HG03103 (cell line): ENCODE data around the gene OR8B12.
"Not testable (repeated sequence)": the region's sequence is repeated elsewhere in the genome, so short reads cannot be mapped to it uniquely, and the experiment has no call there.

Experiments used
- ATAC-seq: cut with Tn5 transposase; IDR thresholded peaks from one replicate; pipeline ENCODE4 v1.9.1; 2021; ENCODE audit warnings: low read depth; ENCODE audit not compliant: unreplicated experiment

Gene OR8B12

DNA sequence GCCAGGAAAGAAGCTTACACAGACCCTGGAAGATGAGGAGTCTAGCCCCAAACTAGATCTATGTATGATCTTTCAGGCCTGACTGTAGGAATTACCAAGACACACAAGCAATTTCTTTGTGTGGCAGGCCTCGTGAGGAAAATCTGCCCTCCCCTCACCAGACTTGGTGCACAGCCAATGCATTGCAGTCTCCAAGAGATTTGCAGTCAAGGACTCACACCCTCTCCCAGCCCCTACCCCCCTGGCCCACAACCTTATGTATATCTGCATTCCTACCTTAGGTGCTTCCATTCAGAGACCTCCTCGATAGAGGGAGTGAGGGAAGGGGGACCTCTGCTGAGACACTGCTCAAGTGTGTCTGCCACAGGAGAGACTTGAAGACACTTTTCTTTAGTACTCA is 9.8 kb downstream of the OR8B12 start:
- ATAC-seq, result no peak

GRCh38 chr11:124520550-124520854 is 23.0 kb downstream of the OR8B12 start:
- ATAC-seq, result no peak

GRCh38 chr11:124519850-124520549 is 23.5 kb downstream of the OR8B12 start:
- ATAC-seq, result no peak

DNA sequence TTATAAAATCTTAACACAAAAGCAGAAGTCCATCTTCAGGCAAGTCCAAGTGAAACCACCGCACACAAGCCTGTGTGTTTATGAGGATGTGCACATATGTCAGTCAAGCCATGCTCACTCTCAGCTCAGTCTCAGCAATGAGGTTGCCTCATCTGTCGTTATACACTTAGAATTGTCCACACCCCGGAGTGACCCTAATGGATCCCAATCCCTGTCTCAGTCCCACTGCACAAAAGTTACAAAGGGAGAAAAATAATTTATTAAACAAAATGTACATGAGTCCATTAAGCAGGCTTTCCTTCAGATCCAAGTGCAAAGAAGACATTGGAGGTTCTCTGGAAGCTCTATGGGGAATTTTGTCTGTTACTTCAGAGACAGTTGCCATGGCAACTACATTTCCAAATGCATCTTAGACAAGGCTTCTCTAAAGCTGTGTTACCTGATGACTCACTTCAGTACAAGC is 24.4 kb downstream of the OR8B12 start:
- ATAC-seq, result no peak

DNA sequence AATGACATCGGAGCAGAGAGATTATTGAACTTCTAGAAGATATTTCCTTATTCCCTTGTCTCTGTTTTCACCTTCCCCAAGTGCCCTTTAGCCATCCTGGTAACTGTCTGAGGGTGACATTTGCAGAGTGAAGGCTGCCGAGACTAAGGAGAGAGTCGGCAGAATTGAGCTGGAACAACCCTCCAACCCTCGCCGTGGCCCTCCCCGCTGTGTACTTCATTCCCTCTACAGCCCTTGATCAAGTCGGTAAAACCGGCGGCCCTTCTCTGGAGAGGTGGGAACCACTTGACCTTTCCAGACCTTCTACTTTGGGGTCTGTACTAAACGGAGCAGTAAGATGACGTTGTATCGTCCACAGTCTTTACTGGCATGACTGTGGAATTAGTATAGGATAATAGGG is 26.1 kb downstream of the OR8B12 start:
- no peak for ATAC-seq

- not testable (repeated sequence) for ATAC-seq
These were observed 28.8 kb downstream of the OR8B12 start for GRCh38 chr11:124514675-124515074.

- no peak for ATAC-seq
These were observed 29.3 kb downstream of the OR8B12 start for GRCh38 chr11:124514131-124514530.

GRCh38 chr11:124511745-124512144 is 31.7 kb downstream of the OR8B12 start:
- ATAC-seq, result no peak

DNA sequence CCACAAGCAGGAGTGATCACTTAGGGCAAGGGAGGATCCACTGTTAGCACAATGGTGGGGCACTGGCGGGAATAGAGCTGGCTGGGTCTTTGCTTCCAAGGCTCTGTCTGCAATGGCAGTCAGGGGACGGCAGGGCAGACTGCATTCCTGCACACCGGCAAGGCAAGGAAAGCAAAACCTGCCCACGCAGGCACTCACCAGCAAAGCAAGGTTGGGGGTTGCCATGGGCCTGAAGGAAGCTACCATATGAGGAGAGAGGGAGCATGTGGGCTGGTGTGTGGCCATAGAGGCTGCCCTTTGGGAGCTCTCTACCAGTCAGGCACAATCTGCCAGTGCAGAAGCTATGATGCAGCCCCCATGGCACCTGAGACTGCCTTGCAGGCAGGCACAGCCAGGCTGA is 33.2 kb downstream of the OR8B12 start:
- ATAC-seq, result no peak

DNA sequence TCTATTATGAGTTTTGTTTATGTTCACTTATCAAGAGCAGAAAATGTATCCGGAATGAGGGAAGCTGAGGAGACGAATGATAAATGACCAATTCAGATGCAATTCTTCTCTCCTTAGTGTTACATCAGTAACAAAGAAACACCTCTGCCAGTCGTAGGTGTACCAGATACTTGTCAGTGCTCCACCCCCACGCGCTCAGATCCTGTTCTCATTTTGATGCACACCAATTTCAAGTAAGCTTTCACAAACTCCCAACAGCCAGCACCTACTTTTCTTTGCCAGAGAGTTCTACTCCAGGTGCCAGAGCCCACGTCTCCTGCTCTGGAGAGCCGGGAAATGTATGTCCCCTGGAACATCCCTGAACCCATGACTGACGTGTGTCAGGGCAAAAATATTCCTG is 43.7 kb downstream of the OR8B12 start:
- ATAC-seq, result no peak

DNA sequence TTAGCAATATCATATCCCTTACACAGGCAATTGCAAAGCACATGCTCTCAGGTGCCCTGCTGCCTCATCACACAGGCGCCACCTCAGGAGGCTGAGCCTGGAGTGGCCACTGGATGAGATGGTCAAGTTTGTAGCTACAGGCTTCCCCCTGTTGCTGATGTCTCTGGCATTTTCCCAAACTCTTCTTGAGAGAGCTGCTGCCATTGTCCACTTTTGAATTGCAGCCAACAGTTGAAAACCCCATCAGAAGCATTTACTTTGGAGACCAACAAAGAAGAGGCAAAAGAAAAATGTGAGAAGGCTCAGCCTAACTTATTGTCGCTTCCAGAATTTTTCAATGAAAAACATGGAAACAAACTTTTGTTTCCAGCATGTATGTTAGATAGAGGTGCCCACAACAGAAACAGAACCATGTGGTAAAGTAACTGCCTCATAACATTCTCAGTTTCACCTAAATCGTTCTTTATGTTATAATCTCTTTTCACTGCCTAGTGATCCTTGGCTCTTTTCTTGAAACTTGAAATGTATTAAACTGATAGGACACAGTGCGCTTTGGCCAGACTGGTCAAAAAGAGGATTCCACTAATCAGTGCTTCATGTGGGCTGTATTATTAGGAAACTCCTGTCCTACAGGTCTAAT is 50.3 kb downstream of the OR8B12 start:
- no peak for ATAC-seq
